CD4-positive, alpha-beta memory T cell (primary cell): Measurements from ENCODE around the gene GAD2. TPM values are rescaled to one million over a fixed set of nuclear protein-coding genes. Genes with fewer than 3 reads are reported as not detected.

Experiments
- CTCF ChIA-PET: fragments of 350-600 bp; sonication (Branson Sonifier 250); formaldehyde crosslinking; loops from one replicate; lab custom pipeline; 2021; ENCODE audit warnings: inconsistent platforms; ENCODE audit not compliant: partially characterized antibody; lab: Charles Lee
- POLR2A ChIA-PET: fragments of 350-600 bp; sonication (Branson Sonifier 250); formaldehyde crosslinking; loops from one replicate; lab custom pipeline; 2021; ENCODE audit not compliant: partially characterized antibody; lab: Charles Lee
- DNase-seq, 5 donors: peaks; one replicate each; pipeline versions ENCODE4 v3.0.0 to v3.0.0-alpha.2; 2020 to 2022; ENCODE audit warnings: mixed read lengths in 1 of 5
- H3K27ac ChIP-seq: one replicate; pipeline ENCODE4 v1.7.0; 2013; ENCODE audit warnings: low read depth, low read length
- H3K27me3 ChIP-seq: 2 replicates; pipeline ENCODE4 v1.7.0; 2013; ENCODE audit warnings: mild to moderate bottlenecking, low read length, moderate library complexity; ENCODE audit not compliant: insufficient read depth
- H3K36me3 ChIP-seq: 2 replicates; pipeline ENCODE4 v1.7.0; 2013; ENCODE audit warnings: mild to moderate bottlenecking, low read length, moderate library complexity; ENCODE audit not compliant: insufficient read depth
- H3K4me1 ChIP-seq: 2 replicates; pipeline ENCODE4 v1.7.0; 2013; ENCODE audit warnings: mild to moderate bottlenecking, low read length, moderate library complexity; ENCODE audit not compliant: insufficient read depth
- H3K4me3 ChIP-seq, 2 donors: one replicate each; pipeline ENCODE4 v1.7.0; 2013; ENCODE audit warnings: low read length in 2 of 2, mild to moderate bottlenecking in 1 of 2
- H3K9me3 ChIP-seq, 2 donors: one replicate each; pipeline ENCODE4 v1.7.0; 2013; ENCODE audit warnings: low read length in 2 of 2, control low read depth in 1 of 2; ENCODE audit not compliant: control insufficient read depth in 1 of 2
- H3K27ac Mint-ChIP-seq, 7 donors: one replicate each; pipeline ENCODE4 v1.8.0; 2020 to 2021; ENCODE audit warnings: mixed read lengths in 7 of 7, mild to moderate bottlenecking in 6 of 7, inconsistent platforms in 3 of 7, moderate library complexity in 3 of 7
- H3K27me3 Mint-ChIP-seq, 2 donors: one replicate each; pipeline ENCODE4 v1.8.0; 2020 to 2021; ENCODE audit warnings: mixed read lengths in 2 of 2
- H3K36me3 Mint-ChIP-seq, 2 donors: one replicate each; pipeline ENCODE4 v1.8.0; 2020 to 2021; ENCODE audit warnings: mixed read lengths in 2 of 2, inconsistent platforms in 1 of 2, mild to moderate bottlenecking in 1 of 2
- H3K4me1 Mint-ChIP-seq, 4 donors: one replicate each; pipeline ENCODE4 v1.8.0; 2020 to 2021; ENCODE audit warnings: mixed read lengths in 4 of 4, mild to moderate bottlenecking in 1 of 4
- H3K4me3 Mint-ChIP-seq, 8 donors: one replicate each; pipeline ENCODE4 v1.8.0; 2020 to 2021; ENCODE audit warnings: mixed read lengths in 8 of 8, mild to moderate bottlenecking in 7 of 8, moderate library complexity in 6 of 8, inconsistent platforms in 3 of 8
- H3K9me3 Mint-ChIP-seq, 8 donors: one replicate each; pipeline ENCODE4 v1.8.0; 2020 to 2021; ENCODE audit warnings: mixed read lengths in 8 of 8, mild to moderate bottlenecking in 5 of 8, inconsistent platforms in 3 of 8, moderate library complexity in 1 of 8
- intact Hi-C: fragments of 100-400 bp; cut with micrococcal nuclease; formaldehyde crosslinking; loops from one replicate; pipeline ENCODE4 v1.15.1; 2023
- polyA plus RNA-seq, 2 donors: library from polyadenylated mRNA; unstranded; fragments of 300-500 nt; fragmentation: Illumina TruSeq; gene quantifications; one replicate each; pipeline ENCODE4 v1.2.3, GENCODE V29; 2021
- total RNA-seq, 2 experiments: library from RNA; stranded (reverse); gene quantifications; one replicate each; pipeline ENCODE4 v1.2.3, GENCODE V29; 2021

Gene GAD2
- total and polyA plus RNA-seq, 4 experiments from 2014 or later: not detected

GRCh38 chr10:26242706-26243350 lies 26.3 kb downstream of the GAD2 start:
- Mint-ChIP-seq H3K4me1 (no peaks in the 10 kb centered on the region), H3K27ac (no peak overlapping the region), H3K4me3 (no peak overlapping the region), H3K27me3 (peaks cover 25 to 26% of the 10 kb centered on the region in 2 donors), H3K36me3 (no peaks in the 10 kb centered on the region), H3K9me3 (no peaks in the 10 kb centered on the region)
- no peak for DNase-seq
- H3K27me3 ChIP-seq: no peaks in the 10 kb centered on the region
- H3K4me1 ChIP-seq: no peaks in the 10 kb centered on the region
- H3K36me3 ChIP-seq: no peaks in the 10 kb centered on the region
- ChIA-PET CTCF (no interaction called here), POLR2A (no interaction called here)
- no peak overlapping the region for H3K4me3 ChIP-seq
- intact Hi-C loops: no loop called here
- no peak overlapping the region for H3K27ac ChIP-seq
- no peaks in the 10 kb centered on the region for H3K9me3 ChIP-seq

- intact Hi-C loops: no loop called here
- no peaks in the 10 kb centered on the region for H3K4me1 Mint-ChIP-seq
- no peaks in the 10 kb centered on the region for H3K9me3 ChIP-seq
These were observed 26.8 kb downstream of the GAD2 start for GRCh38 chr10:26243351-26243720.

GRCh38 chr10:26249681-26250080 lies 33.1 kb downstream of the GAD2 start:
- Histone ChIP-seq H3K9me3 (no peaks in the 10 kb centered on the region), H3K27me3 (no peaks in the 10 kb centered on the region), H3K27ac (no peak overlapping the region), H3K36me3 (no peaks in the 10 kb centered on the region), H3K4me1 (no peaks in the 10 kb centered on the region), H3K4me3 (no peak overlapping the region)
- Mint-ChIP-seq H3K27ac (no peak overlapping the region), H3K27me3 (peaks cover 7 to 11% of the 10 kb centered on the region in 2 donors), H3K9me3 (no peaks in the 10 kb centered on the region), H3K4me3 (no peak overlapping the region), H3K4me1 (no peaks in the 10 kb centered on the region), H3K36me3 (no peaks in the 10 kb centered on the region)
- no peak for DNase-seq
- POLR2A ChIA-PET: no interaction called here
- CTCF ChIA-PET: no interaction called here
- intact Hi-C loops: no loop called here

More at GRCh38 chr10:26243351-26243720, 26.8 kb downstream of the GAD2 start:
- Histone ChIP-seq H3K4me1 (no peaks in the 10 kb centered on the region), H3K4me3 (no peak overlapping the region), H3K36me3 (no peaks in the 10 kb centered on the region), H3K27ac (no peak overlapping the region), H3K27me3 (no peaks in the 10 kb centered on the region)
- Mint-ChIP-seq H3K27me3 (peaks cover 21% of the 10 kb centered on the region in 2 donors), H3K9me3 (no peaks in the 10 kb centered on the region), H3K27ac (no peak overlapping the region), H3K36me3 (no peaks in the 10 kb centered on the region), H3K4me3 (no peak overlapping the region)
- ChIA-PET CTCF (no interaction called here), POLR2A (no interaction called here)
- no peak for DNase-seq

GRCh38 chr10:26251925-26252324 lies 35.4 kb downstream of the GAD2 start:
- Histone ChIP-seq H3K27ac (no peak overlapping the region), H3K27me3 (no peaks in the 10 kb centered on the region), H3K9me3 (no peaks in the 10 kb centered on the region), H3K36me3 (no peaks in the 10 kb centered on the region), H3K4me3 (no peak overlapping the region), H3K4me1 (no peaks in the 10 kb centered on the region)
- peaks cover 9 to 11% of the 10 kb centered on the region in 2 donors for H3K27me3 Mint-ChIP-seq
- no peaks in the 10 kb centered on the region for H3K9me3 Mint-ChIP-seq
- no peak overlapping the region for H3K4me3 Mint-ChIP-seq
- intact Hi-C loops: no loop called here
- ChIA-PET POLR2A (no interaction called here), CTCF (no interaction called here)
- no peak overlapping the region for H3K27ac Mint-ChIP-seq
- no peaks in the 10 kb centered on the region for H3K36me3 Mint-ChIP-seq
- H3K4me1 Mint-ChIP-seq: no peaks in the 10 kb centered on the region
- DNase-seq: no peak

GRCh38 chr10:26254616-26255015 lies 38.0 kb downstream of the GAD2 start:
- H3K4me3 Mint-ChIP-seq: no peak overlapping the region
- intact Hi-C loops: no loop called here

GRCh38 chr10:26259341-26259740 lies 42.8 kb downstream of the GAD2 start:
- H3K27ac ChIP-seq: no peak overlapping the region
- H3K9me3 Mint-ChIP-seq: no peaks in the 10 kb centered on the region
- no peak overlapping the region for H3K27ac Mint-ChIP-seq
- H3K4me1 ChIP-seq: no peaks in the 10 kb centered on the region
- H3K36me3 Mint-ChIP-seq: no peaks in the 10 kb centered on the region
- no peaks in the 10 kb centered on the region for H3K36me3 ChIP-seq
- no peaks in the 10 kb centered on the region for H3K4me1 Mint-ChIP-seq
- intact Hi-C loops: no loop called here
- ChIA-PET POLR2A (no interaction called here), CTCF (no interaction called here)
- no peaks in the 10 kb centered on the region for H3K9me3 ChIP-seq
- H3K4me3 Mint-ChIP-seq: no peak overlapping the region
- peaks cover 5% of the 10 kb centered on the region for H3K27me3 ChIP-seq
- no peak for DNase-seq
- no peak overlapping the region for H3K4me3 ChIP-seq
- peaks cover 12 to 21% of the 10 kb centered on the region in 2 donors for H3K27me3 Mint-ChIP-seq

More at GRCh38 chr10:26254616-26255015, 38.0 kb downstream of the GAD2 start:
- Mint-ChIP-seq H3K9me3 (no peaks in the 10 kb centered on the region), H3K27me3 (peaks cover 11 to 14% of the 10 kb centered on the region in 2 donors), H3K36me3 (no peaks in the 10 kb centered on the region), H3K4me1 (no peaks in the 10 kb centered on the region), H3K27ac (peak overlapping the region in 1 of 7 donors; percentile 37)
- ChIA-PET CTCF (no interaction called here), POLR2A (no interaction called here)
- Histone ChIP-seq H3K4me3 (no peak overlapping the region), H3K27ac (no peak overlapping the region), H3K4me1 (no peaks in the 10 kb centered on the region), H3K9me3 (no peaks in the 10 kb centered on the region), H3K27me3 (no peaks in the 10 kb centered on the region), H3K36me3 (no peaks in the 10 kb centered on the region)
- DNase-seq: no peak

GRCh38 chr10:26269754-26270153 lies 53.2 kb downstream of the GAD2 start:
- no peak overlapping the region for H3K27ac Mint-ChIP-seq
- Histone ChIP-seq H3K36me3 (no peaks in the 10 kb centered on the region), H3K27ac (no peak overlapping the region), H3K4me3 (no peak overlapping the region), H3K27me3 (no peaks in the 10 kb centered on the region), H3K9me3 (no peaks in the 10 kb centered on the region), H3K4me1 (no peaks in the 10 kb centered on the region)
- H3K9me3 Mint-ChIP-seq: no peaks in the 10 kb centered on the region
- no peaks in the 10 kb centered on the region for H3K36me3 Mint-ChIP-seq
- no peak for DNase-seq
- POLR2A ChIA-PET: no interaction called here
- CTCF ChIA-PET: no interaction called here
- H3K4me3 Mint-ChIP-seq: no peak overlapping the region
- peaks cover 15 to 26% of the 10 kb centered on the region in 2 donors for H3K27me3 Mint-ChIP-seq
- intact Hi-C loops: no loop called here
- peaks cover 0 to 2% (median 0%) of the 10 kb centered on the region in 4 donors for H3K4me1 Mint-ChIP-seq
